K562 (cell line): ENCODE results near the gene RXRB. TPM values are rescaled to one million over a fixed set of nuclear protein-coding genes. Genes with fewer than 3 reads are reported as not detected.
A peak's percentile ranks its signal among the peaks of the same experiment; 100 is the strongest.

Experiments
- BHLHE40 ChIP-seq: IDR thresholded peaks from 2 replicates; pipeline ENCODE4 v1.6.1; 2011; ENCODE audit warnings: low read length, improper control_type of control experiment
- CTBP1 ChIP-seq: fragments of 450-650 bp; IDR thresholded peaks from 2 replicates; pipeline ENCODE4 v1.6.1; 2016; ENCODE audit warnings: borderline replicate concordance
- HDGF ChIP-seq: fragments of 450-650 bp; IDR thresholded peaks from 2 replicates; pipeline ENCODE4 v1.6.1; 2016
- PTBP1 ChIP-seq: fragments of 200-400 bp; formaldehyde crosslinking; IDR thresholded peaks from 2 replicates; pipeline ENCODE4 v1.6.1; 2017; ENCODE audit warnings: low read depth, low read length
- RBM39 ChIP-seq: fragments of 200-400 bp; formaldehyde crosslinking; optimal IDR thresholded peaks from 2 replicates; pipeline ENCODE3; 2018; ENCODE audit warnings: low read depth, low read length
- SNIP1 ChIP-seq: fragments of 450-650 bp; IDR thresholded peaks from 2 replicates; pipeline ENCODE4 v1.7.1; 2017; ENCODE audit warnings: low read depth, mild to moderate bottlenecking
- SPI1 ChIP-seq: IDR thresholded peaks from 2 replicates; pipeline ENCODE4 v1.6.1; 2011; ENCODE audit warnings: low read depth, low read length, control low read depth, borderline replicate concordance
- TAF1 ChIP-seq: IDR thresholded peaks from 2 replicates; pipeline ENCODE4 v1.6.1; 2011; ENCODE audit warnings: mild to moderate bottlenecking, low read length, moderate library complexity; ENCODE audit not compliant: insufficient read depth, control insufficient read depth, severe bottlenecking; ENCODE audit errors: extremely low read depth
- polyA plus RNA-seq, 8 experiments: library from polyadenylated mRNA; depleted of rRNA in 4 of 8; stranded (reverse) in 5 of 8; unstranded in 3 of 8; fragments of >200 nt; fragmentation: Nextera tagmentation in 2 of 8; fragmentation: Illumina TruSeq in 1 of 8; extraction: Ambion mirVana in 2 of 8; extraction: Trizol in 1 of 8; gene quantifications; 2 replicates each; pipeline versions ENCODE4 v1.2.1 to v1.2.3, GENCODE V29; 2011 to 2014; ENCODE audit warnings: inconsistent platforms in 1 of 8, missing spikeins in 1 of 8
- total RNA-seq, 7 experiments: library from RNA; depleted of rRNA in 6 of 7; stranded (reverse); fragments of >200 nt in 6 of 7; fragmentation: Illumina TruSeq in 2 of 7; extraction: Trizol in 2 of 7; gene quantifications; 2 replicates each; pipeline versions ENCODE4 v1.2.1 to v1.2.3, GENCODE V29; 2011 to 2021; ENCODE audit warnings: low replicate concordance in 1 of 7
- TF ChIP-seq, protein P1 (sequence below): sonication (generic); formaldehyde crosslinking; IDR thresholded peaks from 2 replicates; pipeline ENCODE4 v1.8.0; 2022; ENCODE audit warnings: mild to moderate bottlenecking, missing genetic modification reagents
- TF ChIP-seq, protein P2 (sequence below): fragments of 150-350 bp; IDR thresholded peaks from 2 replicates; pipeline ENCODE4 v1.6.1; 2014; ENCODE audit warnings: low read depth, mild to moderate bottlenecking, low read length, borderline replicate concordance
- TF ChIP-seq, protein P3 (sequence below): fragments of 250-450 bp; sonication (Bioruptor Pico); IDR thresholded peaks from 2 replicates; pipeline ENCODE4 v1.4.0; 2020; ENCODE audit warnings: mild to moderate bottlenecking
- TF ChIP-seq, protein P4 (sequence below): sonication (generic); formaldehyde crosslinking; IDR thresholded peaks from 2 replicates; pipeline ENCODE4 v1.9.0; 2022; ENCODE audit warnings: mild to moderate bottlenecking, missing genetic modification reagents
- TF ChIP-seq, protein P5 (sequence below), 2 experiments: fragments of 450-650 bp in 1 of 2; sonication (generic) in 1 of 2; formaldehyde crosslinking; conservative IDR thresholded peaks; 2 replicates each; pipeline versions ENCODE4 v1.4.0 to v1.8.1; 2020 to 2022; ENCODE audit warnings: mild to moderate bottlenecking in 1 of 2, missing genetic modification reagents in 1 of 2

RXRB gene
- total and polyA plus RNA-seq, 9 of the 15 experiments (the other 6 are each of a cell fraction or from before 2014, with no cell fraction given), result 0.76 to 35.5 (median 18.4) TPM

DNA sequence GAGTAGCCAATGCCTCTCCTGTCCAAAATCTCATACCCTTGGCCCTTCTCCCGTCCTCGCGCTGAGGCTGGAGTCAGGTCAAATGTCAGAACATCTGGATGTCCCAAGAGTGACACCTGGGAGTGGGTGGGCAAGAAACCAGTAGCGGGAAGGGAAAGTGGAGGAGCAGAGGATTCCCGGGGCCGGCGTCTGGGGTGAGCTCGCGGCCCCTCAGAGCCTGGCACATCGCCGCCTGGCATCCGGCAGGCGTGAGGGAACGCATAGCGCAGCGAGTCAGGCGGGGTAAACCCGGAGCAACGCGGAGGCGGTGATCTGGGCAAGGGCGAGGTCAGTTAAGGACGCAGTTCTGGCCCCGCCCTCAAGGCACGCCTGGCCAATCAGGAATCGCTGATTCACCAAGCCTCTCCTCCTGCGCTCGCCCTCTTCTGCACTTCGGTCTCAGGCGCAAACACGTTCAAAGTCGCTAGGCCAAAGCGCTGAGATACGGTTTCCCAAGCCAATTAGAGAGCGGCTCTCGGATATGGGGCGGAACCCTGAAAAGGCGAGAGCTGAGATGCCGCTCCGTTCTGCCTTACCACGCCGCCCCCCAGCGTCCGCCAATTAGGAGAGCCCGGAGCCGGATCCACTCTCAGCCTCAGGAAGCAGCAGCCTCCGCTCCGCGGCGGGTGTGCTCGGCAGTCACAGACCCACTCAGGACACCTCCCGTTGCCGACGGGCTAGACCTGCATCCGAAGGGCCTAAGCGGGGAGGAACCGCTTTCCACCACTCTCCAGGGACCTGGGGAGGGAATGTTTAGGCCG is 48.7 kb upstream of the RXRB start (continued):
- TF ChIP-seq, protein P1, sequence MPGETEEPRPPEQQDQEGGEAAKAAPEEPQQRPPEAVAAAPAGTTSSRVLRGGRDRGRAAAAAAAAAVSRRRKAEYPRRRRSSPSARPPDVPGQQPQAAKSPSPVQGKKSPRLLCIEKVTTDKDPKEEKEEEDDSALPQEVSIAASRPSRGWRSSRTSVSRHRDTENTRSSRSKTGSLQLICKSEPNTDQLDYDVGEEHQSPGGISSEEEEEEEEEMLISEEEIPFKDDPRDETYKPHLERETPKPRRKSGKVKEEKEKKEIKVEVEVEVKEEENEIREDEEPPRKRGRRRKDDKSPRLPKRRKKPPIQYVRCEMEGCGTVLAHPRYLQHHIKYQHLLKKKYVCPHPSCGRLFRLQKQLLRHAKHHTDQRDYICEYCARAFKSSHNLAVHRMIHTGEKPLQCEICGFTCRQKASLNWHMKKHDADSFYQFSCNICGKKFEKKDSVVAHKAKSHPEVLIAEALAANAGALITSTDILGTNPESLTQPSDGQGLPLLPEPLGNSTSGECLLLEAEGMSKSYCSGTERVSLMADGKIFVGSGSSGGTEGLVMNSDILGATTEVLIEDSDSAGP, result no peak
- TF ChIP-seq PTBP1, result no peak
- no peak for TF ChIP-seq RBM39
- TF ChIP-seq, protein P2, sequence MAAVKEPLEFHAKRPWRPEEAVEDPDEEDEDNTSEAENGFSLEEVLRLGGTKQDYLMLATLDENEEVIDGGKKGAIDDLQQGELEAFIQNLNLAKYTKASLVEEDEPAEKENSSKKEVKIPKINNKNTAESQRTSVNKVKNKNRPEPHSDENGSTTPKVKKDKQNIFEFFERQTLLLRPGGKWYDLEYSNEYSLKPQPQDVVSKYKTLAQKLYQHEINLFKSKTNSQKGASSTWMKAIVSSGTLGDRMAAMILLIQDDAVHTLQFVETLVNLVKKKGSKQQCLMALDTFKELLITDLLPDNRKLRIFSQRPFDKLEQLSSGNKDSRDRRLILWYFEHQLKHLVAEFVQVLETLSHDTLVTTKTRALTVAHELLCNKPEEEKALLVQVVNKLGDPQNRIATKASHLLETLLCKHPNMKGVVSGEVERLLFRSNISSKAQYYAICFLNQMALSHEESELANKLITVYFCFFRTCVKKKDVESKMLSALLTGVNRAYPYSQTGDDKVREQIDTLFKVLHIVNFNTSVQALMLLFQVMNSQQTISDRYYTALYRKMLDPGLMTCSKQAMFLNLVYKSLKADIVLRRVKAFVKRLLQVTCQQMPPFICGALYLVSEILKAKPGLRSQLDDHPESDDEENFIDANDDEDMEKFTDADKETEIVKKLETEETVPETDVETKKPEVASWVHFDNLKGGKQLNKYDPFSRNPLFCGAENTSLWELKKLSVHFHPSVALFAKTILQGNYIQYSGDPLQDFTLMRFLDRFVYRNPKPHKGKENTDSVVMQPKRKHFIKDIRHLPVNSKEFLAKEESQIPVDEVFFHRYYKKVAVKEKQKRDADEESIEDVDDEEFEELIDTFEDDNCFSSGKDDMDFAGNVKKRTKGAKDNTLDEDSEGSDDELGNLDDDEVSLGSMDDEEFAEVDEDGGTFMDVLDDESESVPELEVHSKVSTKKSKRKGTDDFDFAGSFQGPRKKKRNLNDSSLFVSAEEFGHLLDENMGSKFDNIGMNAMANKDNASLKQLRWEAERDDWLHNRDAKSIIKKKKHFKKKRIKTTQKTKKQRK, result peak; percentile 11; the same call in 1 of the 2 replicates
- TF ChIP-seq, protein P3, sequence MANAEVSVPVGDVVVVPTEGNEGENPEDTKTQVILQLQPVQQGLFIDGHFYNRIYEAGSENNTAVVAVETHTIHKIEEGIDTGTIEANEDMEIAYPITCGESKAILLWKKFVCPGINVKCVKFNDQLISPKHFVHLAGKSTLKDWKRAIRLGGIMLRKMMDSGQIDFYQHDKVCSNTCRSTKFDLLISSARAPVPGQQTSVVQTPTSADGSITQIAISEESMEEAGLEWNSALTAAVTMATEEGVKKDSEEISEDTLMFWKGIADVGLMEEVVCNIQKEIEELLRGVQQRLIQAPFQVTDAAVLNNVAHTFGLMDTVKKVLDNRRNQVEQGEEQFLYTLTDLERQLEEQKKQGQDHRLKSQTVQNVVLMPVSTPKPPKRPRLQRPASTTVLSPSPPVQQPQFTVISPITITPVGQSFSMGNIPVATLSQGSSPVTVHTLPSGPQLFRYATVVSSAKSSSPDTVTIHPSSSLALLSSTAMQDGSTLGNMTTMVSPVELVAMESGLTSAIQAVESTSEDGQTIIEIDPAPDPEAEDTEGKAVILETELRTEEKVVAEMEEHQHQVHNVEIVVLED (CRISPR knock-in tag), result peak; percentile 13; the same call in 1 of the 2 replicates
- TF ChIP-seq, protein P4, sequence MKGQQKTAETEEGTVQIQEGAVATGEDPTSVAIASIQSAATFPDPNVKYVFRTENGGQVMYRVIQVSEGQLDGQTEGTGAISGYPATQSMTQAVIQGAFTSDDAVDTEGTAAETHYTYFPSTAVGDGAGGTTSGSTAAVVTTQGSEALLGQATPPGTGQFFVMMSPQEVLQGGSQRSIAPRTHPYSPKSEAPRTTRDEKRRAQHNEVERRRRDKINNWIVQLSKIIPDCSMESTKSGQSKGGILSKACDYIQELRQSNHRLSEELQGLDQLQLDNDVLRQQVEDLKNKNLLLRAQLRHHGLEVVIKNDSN (CRISPR knock-in tag), result peak; percentile 64
- no peak for TF ChIP-seq SNIP1
- 0 out of 2 replicates have a peak, but pooled peaks have one; percentile 28 for TF ChIP-seq BHLHE40
- peak; percentile 51; the same call in 1 of the 2 replicates for TF ChIP-seq SPI1
- peak; percentile 72 for TF ChIP-seq TAF1
- peak; percentile 96 for TF ChIP-seq CTBP1
- TF ChIP-seq HDGF, result peak; percentile 53; the same call in 1 of the 2 replicates
- TF ChIP-seq, protein P5, sequence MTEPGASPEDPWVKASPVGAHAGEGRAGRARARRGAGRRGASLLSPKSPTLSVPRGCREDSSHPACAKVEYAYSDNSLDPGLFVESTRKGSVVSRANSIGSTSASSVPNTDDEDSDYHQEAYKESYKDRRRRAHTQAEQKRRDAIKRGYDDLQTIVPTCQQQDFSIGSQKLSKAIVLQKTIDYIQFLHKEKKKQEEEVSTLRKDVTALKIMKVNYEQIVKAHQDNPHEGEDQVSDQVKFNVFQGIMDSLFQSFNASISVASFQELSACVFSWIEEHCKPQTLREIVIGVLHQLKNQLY (CRISPR knock-in tag; conservative IDR thresholded peaks at IDR 0.05), result 0 out of 4 replicates have a peak, but pooled peaks of 1 of the 2 experiments have one; percentile 26
